ENCODE data around the gene GRAP2. TPM values are rescaled to one million over a fixed set of nuclear protein-coding genes. Genes with fewer than 3 reads are reported as not detected.
A peak's percentile ranks its signal among the peaks of the same experiment; 100 is the strongest.

GRAP2 gene
- total RNA-seq, 1 experiment from 2014 or later = 0.54 TPM

DNA sequence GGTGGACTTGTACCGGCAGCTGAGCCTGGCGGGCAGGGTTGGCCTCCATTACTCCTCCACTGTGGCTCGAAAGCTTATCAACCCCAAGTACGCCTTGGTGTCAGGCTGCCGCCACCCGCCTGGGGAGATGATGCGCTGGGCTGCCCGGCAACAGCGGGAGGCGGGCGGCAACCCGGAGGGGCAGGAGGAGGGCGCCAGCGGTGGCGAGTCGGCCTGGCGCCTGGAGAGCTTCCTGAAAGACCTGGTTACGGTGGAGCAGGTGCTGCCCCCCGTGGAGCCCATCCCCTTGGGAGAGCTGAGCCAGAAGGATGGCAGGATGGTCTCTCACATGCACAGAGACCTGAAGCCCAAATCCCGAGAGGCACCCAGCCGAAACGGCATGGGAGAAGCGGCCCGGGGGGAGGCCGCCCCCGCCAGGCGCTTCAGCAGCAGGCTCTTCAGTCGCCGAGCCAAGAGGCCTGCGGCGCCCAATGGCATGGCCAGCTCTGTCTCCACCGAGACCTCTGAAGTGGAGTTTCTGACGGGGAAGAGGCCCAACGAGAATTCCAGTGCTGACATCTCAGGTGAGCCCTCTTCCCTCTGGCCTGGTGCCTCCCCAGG, 120.6 kb downstream of the GRAP2 start:
- no peaks in the 10 kb centered on the region for H3K9me3 ChIP-seq (ENCODE audit: control insufficient read depth, insufficient read depth, low read depth, low read length)
- in situ Hi-C loops (cut with HindIII; ENCODE audit: low pct_unique_long_range_greater_than_20kb, low sequenced_read_pairs) (no loop called here), intact Hi-C loops (cut with micrococcal nuclease; ENCODE audit: unreplicated experiment) (loop anchor here (5.0 kb wide), 1 partner anchor 479 kb away; no protein-coding TSS in a partner anchor)
- ChIA-PET POLR2A (no interaction called here), CTCF (no interaction called here)
- DNase-seq (ENCODE audit: low read depth, low spot score) = no peak
- no peak overlapping the region for H3K4me3 ChIP-seq (ENCODE audit: low read depth in 2 of 2, low read length in 2 of 2)
- H3K27ac ChIP-seq (ENCODE audit: low read length) = no peak overlapping the region
- H3K27me3 ChIP-seq (ENCODE audit: control insufficient read depth, insufficient read depth, low read length) = no peaks in the 10 kb centered on the region
- H3K4me1 ChIP-seq (ENCODE audit: control insufficient read depth, insufficient read depth, low read length) = no peaks in the 10 kb centered on the region
- TF ChIP-seq POLR2AphosphoS5 (IDR thresholded peaks at IDR 0.05; ENCODE audit: low read depth, low read length) (no peak), SIN3A (IDR thresholded peaks at IDR 0.05; ENCODE audit: borderline replicate concordance, insufficient read depth, low read depth, low read length) (no peak)
- BruUV-seq (replicated peaks) = no TSS peak
- no peaks in the 10 kb centered on the region for H3K36me3 ChIP-seq (ENCODE audit: control insufficient read depth, insufficient read depth, low read length)
- no peak for ATAC-seq

DNA sequence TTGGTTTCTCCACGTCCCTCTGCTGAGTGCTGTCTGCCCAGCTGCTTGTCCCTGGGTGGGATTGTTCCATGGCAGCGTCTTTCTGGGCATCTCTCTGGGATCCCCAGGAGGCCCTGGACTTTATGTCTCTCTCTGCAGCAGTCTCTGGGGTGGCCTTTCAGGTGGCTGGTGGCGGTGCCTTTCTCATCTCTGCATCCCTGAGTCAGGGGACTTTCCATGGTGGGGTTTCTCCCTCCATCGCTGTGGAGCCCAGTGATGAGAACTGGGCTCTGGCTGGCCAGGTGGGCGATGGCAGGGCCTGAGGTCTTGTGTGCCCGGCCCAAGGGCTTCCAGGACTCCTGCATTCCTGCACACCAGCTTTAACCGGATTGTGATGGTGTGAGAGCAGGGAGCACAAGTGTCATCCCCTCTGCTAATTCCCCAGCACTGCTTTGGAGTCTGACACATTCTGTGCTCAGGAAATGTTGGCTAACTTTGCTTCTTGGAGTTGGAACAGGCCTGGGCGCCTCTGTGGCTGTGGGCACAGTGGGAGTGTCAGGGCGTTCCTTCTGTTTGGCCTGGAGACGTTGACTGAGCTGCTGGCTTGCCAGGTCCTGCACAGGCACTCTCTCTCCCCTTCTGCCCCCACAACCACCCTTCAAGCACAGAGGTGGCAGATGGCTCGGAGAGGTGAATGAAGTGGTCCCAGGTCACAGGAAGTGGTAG, 121.8 kb downstream of the GRAP2 start:
- H3K36me3 ChIP-seq (ENCODE audit: control insufficient read depth, insufficient read depth, low read length) = no peaks in the 10 kb centered on the region
- DNase-seq (ENCODE audit: low read depth, low spot score) (no peak), ATAC-seq (peak; percentile 21; the same call in 1 of the 2 replicates)
- BruUV-seq (replicated peaks) = no TSS peak
- H3K27me3 ChIP-seq (ENCODE audit: control insufficient read depth, insufficient read depth, low read length) = no peaks in the 10 kb centered on the region
- H3K4me1 ChIP-seq (ENCODE audit: control insufficient read depth, insufficient read depth, low read length) = no peaks in the 10 kb centered on the region
- intact Hi-C loops (cut with micrococcal nuclease; ENCODE audit: unreplicated experiment) (loop anchor here (5.0 kb wide), 1 partner anchor 480 kb away; no protein-coding TSS in a partner anchor), in situ Hi-C loops (cut with HindIII; ENCODE audit: low pct_unique_long_range_greater_than_20kb, low sequenced_read_pairs) (no loop called here)
- TF ChIP-seq, protein P1, sequence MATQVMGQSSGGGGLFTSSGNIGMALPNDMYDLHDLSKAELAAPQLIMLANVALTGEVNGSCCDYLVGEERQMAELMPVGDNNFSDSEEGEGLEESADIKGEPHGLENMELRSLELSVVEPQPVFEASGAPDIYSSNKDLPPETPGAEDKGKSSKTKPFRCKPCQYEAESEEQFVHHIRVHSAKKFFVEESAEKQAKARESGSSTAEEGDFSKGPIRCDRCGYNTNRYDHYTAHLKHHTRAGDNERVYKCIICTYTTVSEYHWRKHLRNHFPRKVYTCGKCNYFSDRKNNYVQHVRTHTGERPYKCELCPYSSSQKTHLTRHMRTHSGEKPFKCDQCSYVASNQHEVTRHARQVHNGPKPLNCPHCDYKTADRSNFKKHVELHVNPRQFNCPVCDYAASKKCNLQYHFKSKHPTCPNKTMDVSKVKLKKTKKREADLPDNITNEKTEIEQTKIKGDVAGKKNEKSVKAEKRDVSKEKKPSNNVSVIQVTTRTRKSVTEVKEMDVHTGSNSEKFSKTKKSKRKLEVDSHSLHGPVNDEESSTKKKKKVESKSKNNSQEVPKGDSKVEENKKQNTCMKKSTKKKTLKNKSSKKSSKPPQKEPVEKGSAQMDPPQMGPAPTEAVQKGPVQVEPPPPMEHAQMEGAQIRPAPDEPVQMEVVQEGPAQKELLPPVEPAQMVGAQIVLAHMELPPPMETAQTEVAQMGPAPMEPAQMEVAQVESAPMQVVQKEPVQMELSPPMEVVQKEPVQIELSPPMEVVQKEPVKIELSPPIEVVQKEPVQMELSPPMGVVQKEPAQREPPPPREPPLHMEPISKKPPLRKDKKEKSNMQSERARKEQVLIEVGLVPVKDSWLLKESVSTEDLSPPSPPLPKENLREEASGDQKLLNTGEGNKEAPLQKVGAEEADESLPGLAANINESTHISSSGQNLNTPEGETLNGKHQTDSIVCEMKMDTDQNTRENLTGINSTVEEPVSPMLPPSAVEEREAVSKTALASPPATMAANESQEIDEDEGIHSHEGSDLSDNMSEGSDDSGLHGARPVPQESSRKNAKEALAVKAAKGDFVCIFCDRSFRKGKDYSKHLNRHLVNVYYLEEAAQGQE (IDR thresholded peaks at IDR 0.05; ENCODE audit: insufficient read depth in 1 of 2, low read depth in 2 of 2, low read length in 1 of 2) = no peak
- TF ChIP-seq TCF7L2 (IDR thresholded peaks at IDR 0.05; ENCODE audit: low read depth, low read length) (no peak), SIN3A (IDR thresholded peaks at IDR 0.05; ENCODE audit: borderline replicate concordance, insufficient read depth, low read depth, low read length) (no peak), POLR2AphosphoS5 (IDR thresholded peaks at IDR 0.05; ENCODE audit: low read depth, low read length) (no peak)
- TF ChIP-seq, protein P2, sequence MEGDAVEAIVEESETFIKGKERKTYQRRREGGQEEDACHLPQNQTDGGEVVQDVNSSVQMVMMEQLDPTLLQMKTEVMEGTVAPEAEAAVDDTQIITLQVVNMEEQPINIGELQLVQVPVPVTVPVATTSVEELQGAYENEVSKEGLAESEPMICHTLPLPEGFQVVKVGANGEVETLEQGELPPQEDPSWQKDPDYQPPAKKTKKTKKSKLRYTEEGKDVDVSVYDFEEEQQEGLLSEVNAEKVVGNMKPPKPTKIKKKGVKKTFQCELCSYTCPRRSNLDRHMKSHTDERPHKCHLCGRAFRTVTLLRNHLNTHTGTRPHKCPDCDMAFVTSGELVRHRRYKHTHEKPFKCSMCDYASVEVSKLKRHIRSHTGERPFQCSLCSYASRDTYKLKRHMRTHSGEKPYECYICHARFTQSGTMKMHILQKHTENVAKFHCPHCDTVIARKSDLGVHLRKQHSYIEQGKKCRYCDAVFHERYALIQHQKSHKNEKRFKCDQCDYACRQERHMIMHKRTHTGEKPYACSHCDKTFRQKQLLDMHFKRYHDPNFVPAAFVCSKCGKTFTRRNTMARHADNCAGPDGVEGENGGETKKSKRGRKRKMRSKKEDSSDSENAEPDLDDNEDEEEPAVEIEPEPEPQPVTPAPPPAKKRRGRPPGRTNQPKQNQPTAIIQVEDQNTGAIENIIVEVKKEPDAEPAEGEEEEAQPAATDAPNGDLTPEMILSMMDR (IDR thresholded peaks at IDR 0.05) = no peak
- H3K27ac ChIP-seq (ENCODE audit: low read length) = no peak overlapping the region
- ChIA-PET CTCF (no interaction called here), POLR2A (no interaction called here)
- no peaks in the 10 kb centered on the region for H3K9me3 ChIP-seq (ENCODE audit: control insufficient read depth, insufficient read depth, low read depth, low read length)
- no peak overlapping the region for H3K4me3 ChIP-seq (ENCODE audit: low read depth in 2 of 2, low read length in 2 of 2)

Other genes starting within 250 kb of the GRAP2 start
- gene ENTHD1, start 7.3 kb upstream of the GRAP2 start, total RNA-seq (2021; ENCODE audit: unreplicated experiment) = not detected
- gene TMA7B, start 59.3 kb downstream of the GRAP2 start, total RNA-seq (2021; ENCODE audit: unreplicated experiment) = not detected
- 0.05 TPM for gene FAM83F, start 93.9 kb downstream of the GRAP2 start, total RNA-seq (2021; ENCODE audit: unreplicated experiment)

Measured in Panc1 (cell line).